ENCODE measurements around the gene DOCK1.

DOCK1 gene

GRCh38 chr10:127034790-127035189 lies 129.6 kb downstream of the DOCK1 start:
- TF ChIP-seq GATA2 (IDR thresholded peaks at IDR 0.05; ENCODE audit: low read depth, low read length) = no peak
- TF ChIP-seq GATA3 (IDR thresholded peaks at IDR 0.05; ENCODE audit: low read depth, low read length) = no peak

- TF ChIP-seq GATA3 (IDR thresholded peaks at IDR 0.05; ENCODE audit: low read depth, low read length) (no peak), GATA2 (IDR thresholded peaks at IDR 0.05; ENCODE audit: low read depth, low read length) (no peak)
These were observed 130.6 kb downstream of the DOCK1 start for GRCh38 chr10:127035827-127036226.

- TF ChIP-seq GATA3 (IDR thresholded peaks at IDR 0.05; ENCODE audit: low read depth, low read length) = no peak
- TF ChIP-seq GATA2 (IDR thresholded peaks at IDR 0.05; ENCODE audit: low read depth, low read length) = no peak
These were observed 131.8 kb downstream of the DOCK1 start for GRCh38 chr10:127036987-127037386.

GRCh38 chr10:127039435-127039834 lies 134.2 kb downstream of the DOCK1 start:
- TF ChIP-seq GATA2 (IDR thresholded peaks at IDR 0.05; ENCODE audit: low read depth, low read length) (no peak), GATA3 (IDR thresholded peaks at IDR 0.05; ENCODE audit: low read depth, low read length) (no peak)

- no peak for TF ChIP-seq GATA3 (IDR thresholded peaks at IDR 0.05; ENCODE audit: low read depth, low read length)
These were observed 135.5 kb downstream of the DOCK1 start for GRCh38 chr10:127040756-127041155.

- no peak for TF ChIP-seq GATA3 (IDR thresholded peaks at IDR 0.05; ENCODE audit: low read depth, low read length)
- no peak for TF ChIP-seq GATA2 (IDR thresholded peaks at IDR 0.05; ENCODE audit: low read depth, low read length)
These were observed 136.3 kb downstream of the DOCK1 start for GRCh38 chr10:127041552-127041951.

GRCh38 chr10:127043301-127043700 lies 138.1 kb downstream of the DOCK1 start:
- TF ChIP-seq GATA3 (IDR thresholded peaks at IDR 0.05; ENCODE audit: low read depth, low read length) = no peak

- TF ChIP-seq GATA3 (IDR thresholded peaks at IDR 0.05; ENCODE audit: low read depth, low read length) = no peak
- no peak for TF ChIP-seq GATA2 (IDR thresholded peaks at IDR 0.05; ENCODE audit: low read depth, low read length)
These were observed 139.0 kb downstream of the DOCK1 start for GRCh38 chr10:127044186-127044585.

- TF ChIP-seq GATA2 (IDR thresholded peaks at IDR 0.05; ENCODE audit: low read depth, low read length) (no peak), GATA3 (IDR thresholded peaks at IDR 0.05; ENCODE audit: low read depth, low read length) (no peak)
These were observed 142.0 kb downstream of the DOCK1 start for GRCh38 chr10:127046975-127047877.

- no peak for TF ChIP-seq GATA2 (IDR thresholded peaks at IDR 0.05; ENCODE audit: low read depth, low read length)
- no peak for TF ChIP-seq GATA3 (IDR thresholded peaks at IDR 0.05; ENCODE audit: low read depth, low read length)
These were observed 142.6 kb downstream of the DOCK1 start for GRCh38 chr10:127047878-127048238.

GRCh38 chr10:127048630-127049029 lies 143.4 kb downstream of the DOCK1 start:
- no peak for TF ChIP-seq GATA2 (IDR thresholded peaks at IDR 0.05; ENCODE audit: low read depth, low read length)
- TF ChIP-seq GATA3 (IDR thresholded peaks at IDR 0.05; ENCODE audit: low read depth, low read length) = no peak

GRCh38 chr10:127052001-127052400 lies 146.8 kb downstream of the DOCK1 start:
- TF ChIP-seq GATA3 (IDR thresholded peaks at IDR 0.05; ENCODE audit: low read depth, low read length) = no peak
- TF ChIP-seq GATA2 (IDR thresholded peaks at IDR 0.05; ENCODE audit: low read depth, low read length) = no peak

GRCh38 chr10:127055263-127055662 lies 150.0 kb downstream of the DOCK1 start:
- TF ChIP-seq GATA3 (IDR thresholded peaks at IDR 0.05; ENCODE audit: low read depth, low read length) = no peak
- TF ChIP-seq GATA2 (IDR thresholded peaks at IDR 0.05; ENCODE audit: low read depth, low read length) = no peak

- TF ChIP-seq GATA3 (IDR thresholded peaks at IDR 0.05; ENCODE audit: low read depth, low read length) (no peak), GATA2 (IDR thresholded peaks at IDR 0.05; ENCODE audit: low read depth, low read length) (no peak)
These were observed 154.1 kb downstream of the DOCK1 start for GRCh38 chr10:127059314-127059713.

GRCh38 chr10:127063762-127064161 lies 158.5 kb downstream of the DOCK1 start:
- TF ChIP-seq GATA3 (IDR thresholded peaks at IDR 0.05; ENCODE audit: low read depth, low read length) (no peak), GATA2 (IDR thresholded peaks at IDR 0.05; ENCODE audit: low read depth, low read length) (no peak)
